Panc1 (cell line): ENCODE measurements around the gene MGAT5. TPM values are rescaled to one million over a fixed set of nuclear protein-coding genes. Genes with fewer than 3 reads are reported as not detected.

ENCODE experiments used
- ATAC-seq: fragments of 200-7000 bp; cut with Tn5 transposase; 2 replicates; pipeline ENCODE4 v1.9.1; 2020; ENCODE audit warnings: mild to moderate bottlenecking, moderate library complexity
- BruUV-seq: library from RNA; stranded (reverse); fragments of 400-500 nt; replicated peaks from 2 replicates; lab custom pipeline; 2021; lab: Mats Ljungman, UMichigan
- CTCF ChIA-PET: fragments of 300-600 bp; sonication (Branson Sonifier 250); formaldehyde crosslinking; loops from one replicate; lab custom pipeline; 2022; ENCODE audit warnings: antibody characterized with exemption; lab: Charles Lee
- POLR2A ChIA-PET: fragments of 300-600 bp; sonication (Branson Sonifier 250); formaldehyde crosslinking; loops from one replicate; lab custom pipeline; 2022; ENCODE audit warnings: antibody characterized with exemption; lab: Charles Lee
- DNase-seq: peaks from one replicate; pipeline ENCODE4 v3.0.0-alpha.2; 2010; ENCODE audit warnings: low read depth, low spot score
- H3K27ac ChIP-seq: 2 replicates; pipeline ENCODE4 v1.5.1; 2011; ENCODE audit warnings: mild to moderate bottlenecking, low read length, inconsistent platforms
- H3K27me3 ChIP-seq: fragments of 200-500 bp; sonication (Bioruptor generic); 2 replicates; pipeline ENCODE4 v1.6.0; 2014; ENCODE audit warnings: low read length, inconsistent platforms; ENCODE audit not compliant: control insufficient read depth, insufficient read depth
- H3K36me3 ChIP-seq: fragments of 200-500 bp; sonication (Bioruptor generic); 2 replicates; pipeline ENCODE4 v1.5.1; 2014; ENCODE audit warnings: inconsistent platforms, mild to moderate bottlenecking, low read length, moderate library complexity; ENCODE audit not compliant: control insufficient read depth, insufficient read depth
- H3K4me1 ChIP-seq: 2 replicates; pipeline ENCODE4 v1.5.1; 2011; ENCODE audit warnings: inconsistent platforms, mild to moderate bottlenecking, low read length, moderate library complexity; ENCODE audit not compliant: control insufficient read depth, insufficient read depth
- H3K4me3 ChIP-seq, 2 experiments: 2 replicates each; pipeline ENCODE4 v1.5.1; 2011 to 2012; ENCODE audit warnings: low read depth in 2 of 2, low read length in 2 of 2, mild to moderate bottlenecking in 2 of 2, inconsistent platforms in 1 of 2, moderate library complexity in 1 of 2
- H3K9me3 ChIP-seq: fragments of 200-500 bp; sonication (Bioruptor generic); 2 replicates; pipeline ENCODE4 v1.5.1; 2014; ENCODE audit warnings: low read depth, mild to moderate bottlenecking, inconsistent platforms, low read length, moderate library complexity; ENCODE audit not compliant: control insufficient read depth, insufficient read depth
- CTCF ChIP-seq: fragments of 450-650 bp; IDR thresholded peaks from 2 replicates; pipeline ENCODE4 v1.5.1; 2017; ENCODE audit warnings: mild to moderate bottlenecking
- POLR2AphosphoS5 ChIP-seq: IDR thresholded peaks from 2 replicates; pipeline ENCODE4 v1.6.1; 2012; ENCODE audit warnings: mild to moderate bottlenecking, low read depth, low read length, moderate library complexity
- REST ChIP-seq, 2 experiments: IDR thresholded peaks; 2 replicates each; pipeline ENCODE4 v1.6.1; 2011 to 2012; ENCODE audit warnings: low read depth in 2 of 2, control low read depth in 1 of 2, low read length in 1 of 2, mild to moderate bottlenecking in 1 of 2, moderate library complexity in 1 of 2; ENCODE audit not compliant: insufficient read depth in 1 of 2
- SIN3A ChIP-seq: IDR thresholded peaks from 2 replicates; pipeline ENCODE4 v1.6.1; 2012; ENCODE audit warnings: low read depth, mild to moderate bottlenecking, low read length, moderate library complexity, borderline replicate concordance; ENCODE audit not compliant: insufficient read depth
- TCF7L2 ChIP-seq: IDR thresholded peaks from 2 replicates; pipeline ENCODE4 v1.6.1; 2011; ENCODE audit warnings: mild to moderate bottlenecking, low read depth, low read length, inconsistent platforms
- in situ Hi-C: cut with HindIII; loops from 2 replicates; pipeline ENCODE4 v1.10.0; 2016; ENCODE audit warnings: low sequenced_read_pairs, low pct_unique_long_range_greater_than_20kb
- intact Hi-C: fragments of 100-400 bp; cut with micrococcal nuclease; formaldehyde crosslinking; loops from one replicate; pipeline ENCODE4 v1.10.0; 2022; ENCODE audit not compliant: unreplicated experiment
- total RNA-seq: library from RNA; stranded (reverse); gene quantifications from one replicate; pipeline ENCODE4 v1.2.1, GENCODE V29; 2021; ENCODE audit not compliant: unreplicated experiment

The MGAT5 gene
- total RNA-seq, 1 experiment from 2014 or later, result 22.1 TPM

- POLR2A ChIA-PET, result no interaction called here
- H3K9me3 ChIP-seq, result no peaks in the 10 kb centered on the region; the same call in 1 of the 2 replicates
- intact Hi-C loops, result no loop called here
- no peaks in the 10 kb centered on the region for H3K36me3 ChIP-seq
- TF ChIP-seq POLR2AphosphoS5, result no peak
- TF ChIP-seq TCF7L2, result no peak
- TF ChIP-seq REST (IDR thresholded peaks at IDR 0.05; ENCODE audit: insufficient read depth in 1 of 2, low read depth in 2 of 2, low read length in 1 of 2), result no peak
- no peak for TF ChIP-seq SIN3A
- TF ChIP-seq CTCF, result no peak
- no peak overlapping the region for H3K4me3 ChIP-seq
- H3K4me1 ChIP-seq, result no peaks in the 10 kb centered on the region
- DNase-seq, result no peak
- no peak overlapping the region for H3K27ac ChIP-seq
- H3K27me3 ChIP-seq, result no peaks in the 10 kb centered on the region
- BruUV-seq, result no TSS peak
- in situ Hi-C loops, result no loop called here
- no peak for ATAC-seq
- CTCF ChIA-PET, result no interaction called here
Measured at GRCh38 chr2:134232868-134233727, 20.8 kb upstream of the MGAT5 start.

- POLR2A ChIA-PET, result no interaction called here
- in situ Hi-C loops, result no loop called here
- no peaks in the 10 kb centered on the region; the same call in 1 of the 2 replicates for H3K9me3 ChIP-seq
- no peaks in the 10 kb centered on the region for H3K27me3 ChIP-seq
- no peak for ATAC-seq
- no peaks in the 10 kb centered on the region for H3K4me1 ChIP-seq
- H3K27ac ChIP-seq, result no peak overlapping the region
- intact Hi-C loops, result no loop called here
- DNase-seq, result no peak
- no TSS peak for BruUV-seq
- CTCF ChIA-PET, result no interaction called here
- H3K36me3 ChIP-seq, result no peaks in the 10 kb centered on the region
- no peak overlapping the region for H3K4me3 ChIP-seq
- no peak for TF ChIP-seq REST (IDR thresholded peaks at IDR 0.05; ENCODE audit: insufficient read depth in 1 of 2, low read depth in 2 of 2, low read length in 1 of 2)
- TF ChIP-seq POLR2AphosphoS5, result no peak
- no peak for TF ChIP-seq TCF7L2
- no peak for TF ChIP-seq CTCF
- TF ChIP-seq SIN3A, result no peak
Measured at GRCh38 chr2:134233728-134234136, 20.1 kb upstream of the MGAT5 start.
